Hepatocyte (in vitro differentiated cells): ENCODE results near the gene CDA.

ENCODE experiments used
- CTCF ChIP-seq: fragments of 200-600 bp; sonication (generic); IDR thresholded peaks from 2 replicates; pipeline ENCODE4 v1.5.1; 2016; ENCODE audit warnings: antibody characterized with exemption, mild to moderate bottlenecking; ENCODE audit not compliant: poor library complexity
- EZH2 ChIP-seq: fragments of 200-600 bp; sonication (generic); IDR thresholded peaks from 2 replicates; pipeline ENCODE4 v1.6.1; 2016; ENCODE audit warnings: antibody characterized with exemption, mild to moderate bottlenecking, borderline replicate concordance

GRCh38 chr1:20616847-20617487 is 28.1 kb downstream of the CDA start:
- TF ChIP-seq CTCF (no peak), EZH2 (no peak)
